HG03520 (cell line): ENCODE data around the gene NALCN.

Source experiments
- ATAC-seq: cut with Tn5 transposase; IDR thresholded peaks from one replicate; pipeline ENCODE4 v1.9.1; 2021; ENCODE audit warnings: mild to moderate bottlenecking, moderate library complexity; ENCODE audit not compliant: unreplicated experiment

Gene NALCN

GRCh38 chr13:101217086-101217485 lies 199.2 kb downstream of the NALCN start:
- no peak for ATAC-seq

GRCh38 chr13:101211261-101211660 lies 205.0 kb downstream of the NALCN start:
- no peak for ATAC-seq

- ATAC-seq, result no peak
These were observed 205.5 kb downstream of the NALCN start for GRCh38 chr13:101210774-101211173.

- no peak for ATAC-seq
These were observed 207.0 kb downstream of the NALCN start for GRCh38 chr13:101209206-101209893.

GRCh38 chr13:101205408-101205807 lies 210.9 kb downstream of the NALCN start:
- peak; percentile 44 for ATAC-seq

GRCh38 chr13:101204270-101205020 lies 211.9 kb downstream of the NALCN start:
- no peak for ATAC-seq

GRCh38 chr13:101202590-101202989 lies 213.7 kb downstream of the NALCN start:
- no peak for ATAC-seq

- no peak for ATAC-seq
These were observed 225.3 kb downstream of the NALCN start for GRCh38 chr13:101190976-101191375.

GRCh38 chr13:101190337-101190736 lies 226.0 kb downstream of the NALCN start:
- ATAC-seq, result no peak

GRCh38 chr13:101185606-101186005 lies 230.7 kb downstream of the NALCN start:
- ATAC-seq, result no peak

- ATAC-seq, result no peak
These were observed 235.1 kb downstream of the NALCN start for GRCh38 chr13:101181076-101181685.

GRCh38 chr13:101179021-101179420 lies 237.3 kb downstream of the NALCN start:
- no peak for ATAC-seq

- ATAC-seq, result no peak
These were observed 237.9 kb downstream of the NALCN start for GRCh38 chr13:101178406-101178805.

GRCh38 chr13:101170306-101170705 lies 246.0 kb downstream of the NALCN start:
- no peak for ATAC-seq

GRCh38 chr13:101157261-101157660 lies 259.0 kb downstream of the NALCN start:
- no peak for ATAC-seq

- ATAC-seq, result no peak
These were observed 260.4 kb downstream of the NALCN start for GRCh38 chr13:101155920-101156319.

GRCh38 chr13:101152184-101152583 lies 264.1 kb downstream of the NALCN start:
- ATAC-seq, result no peak

- ATAC-seq, result no peak
These were observed 265.3 kb downstream of the NALCN start for GRCh38 chr13:101150998-101151397.

- ATAC-seq, result no peak
These were observed 266.4 kb downstream of the NALCN start for GRCh38 chr13:101149735-101150384.

GRCh38 chr13:101146101-101146898 lies 270.0 kb downstream of the NALCN start:
- ATAC-seq, result no peak
